HFFc6 (cell line): ENCODE data around the gene UBC. TPM values are rescaled to one million over a fixed set of nuclear protein-coding genes. Genes with fewer than 3 reads are reported as not detected.

Experiments
- DNase-seq: peaks from one replicate; pipeline ENCODE4 v3.0.0-alpha.2; 2018
- H3K27ac Mint-ChIP-seq: 2 replicates; pipeline ENCODE4 v1.8.0; 2020; ENCODE audit warnings: mild to moderate bottlenecking, mixed read lengths
- H3K27me3 Mint-ChIP-seq: 2 replicates; pipeline ENCODE4 v1.8.0; 2021; ENCODE audit warnings: mild to moderate bottlenecking, moderate library complexity, mixed read lengths; ENCODE audit not compliant: insufficient read depth
- H3K36me3 Mint-ChIP-seq: 2 replicates; pipeline ENCODE4 v1.8.0; 2021; ENCODE audit warnings: low read depth, mixed read lengths
- H3K4me1 Mint-ChIP-seq: 2 replicates; pipeline ENCODE4 v1.8.0; 2020; ENCODE audit warnings: low read depth, mixed read lengths
- H3K4me3 Mint-ChIP-seq: 2 replicates; pipeline ENCODE4 v1.8.0; 2020; ENCODE audit warnings: mild to moderate bottlenecking, moderate library complexity, mixed read lengths
- H3K9me3 Mint-ChIP-seq: 2 replicates; pipeline ENCODE4 v1.8.0; 2020; ENCODE audit warnings: mild to moderate bottlenecking, mixed read lengths
- CTCF ChIP-seq: fragments of 200-600 bp; sonication (generic); IDR thresholded peaks from 2 replicates; pipeline ENCODE4 v1.5.0; 2021; ENCODE audit warnings: antibody characterized with exemption, mild to moderate bottlenecking
- total RNA-seq, 6 experiments: library from RNA; stranded (reverse); fragmentation: NEBNext Ultra II Directional; extraction: Animal tissue kit (Norgen Biotek cat#: 25700); gene quantifications; 2 replicates in 1 of 6; 3 replicates in 5 of 6; pipeline ENCODE4 v1.2.3, GENCODE V29; 2021

UBC gene
- total RNA-seq, 6 experiments from 2014 or later = 1,112 to 1,171 (median 1,143) TPM

GRCh38 chr12:124869059-124869665, 45.3 kb downstream of the UBC start:
- H3K27me3 Mint-ChIP-seq = peaks cover 8% of the 10 kb centered on the region
- H3K36me3 Mint-ChIP-seq = no peaks in the 10 kb centered on the region
- peaks cover 12% of the 10 kb centered on the region for H3K4me1 Mint-ChIP-seq
- no peak overlapping the region for H3K27ac Mint-ChIP-seq
- no peak overlapping the region for H3K4me3 Mint-ChIP-seq
- no peaks in the 10 kb centered on the region for H3K9me3 Mint-ChIP-seq
- no peak for TF ChIP-seq CTCF
- no peak for DNase-seq

DNA sequence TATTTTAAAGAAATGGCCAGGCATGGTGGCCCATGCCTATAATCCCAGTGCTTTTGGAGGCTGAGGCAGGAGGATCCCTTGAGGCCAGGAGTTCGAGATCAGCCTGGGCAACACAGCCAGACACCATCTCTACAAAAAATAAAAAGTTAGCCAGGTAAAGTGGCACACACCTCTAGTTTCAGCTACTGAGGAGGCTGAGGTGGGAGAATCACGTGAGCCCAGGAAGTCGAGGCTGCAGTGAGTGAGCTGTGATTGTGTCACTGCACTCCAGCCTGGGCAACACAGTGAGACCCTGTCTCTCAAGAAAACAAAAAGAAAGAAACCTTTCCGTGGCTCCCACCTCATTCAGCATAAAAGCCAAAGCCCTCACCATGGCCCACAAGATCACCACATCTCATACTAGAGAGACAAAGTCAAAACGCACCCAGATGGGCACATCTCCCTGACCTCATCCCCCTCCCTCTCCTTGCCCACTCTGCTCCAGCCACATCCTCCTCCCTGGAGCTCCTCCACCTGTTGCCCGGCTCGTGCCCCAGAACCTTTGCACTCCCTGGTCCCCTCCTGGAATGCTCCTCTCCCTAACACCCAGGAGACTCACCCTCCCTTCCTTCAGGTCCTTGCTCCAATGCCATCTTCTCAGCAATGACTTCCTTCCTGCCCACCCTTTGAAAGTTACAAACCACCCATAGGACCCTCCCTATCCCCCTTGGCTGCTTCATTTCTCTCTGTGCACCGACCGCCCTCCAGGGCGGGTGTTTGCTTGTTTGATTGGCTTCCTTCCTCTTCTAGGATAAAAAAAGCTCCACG, 46.0 kb downstream of the UBC start:
- no peaks in the 10 kb centered on the region for H3K36me3 Mint-ChIP-seq
- no peak for TF ChIP-seq CTCF
- DNase-seq = no peak
- H3K27ac Mint-ChIP-seq = no peak overlapping the region
- no peaks in the 10 kb centered on the region for H3K9me3 Mint-ChIP-seq
- no peak overlapping the region for H3K4me3 Mint-ChIP-seq
- H3K4me1 Mint-ChIP-seq = peaks cover 12% of the 10 kb centered on the region
- H3K27me3 Mint-ChIP-seq = peaks cover 8% of the 10 kb centered on the region

DNA sequence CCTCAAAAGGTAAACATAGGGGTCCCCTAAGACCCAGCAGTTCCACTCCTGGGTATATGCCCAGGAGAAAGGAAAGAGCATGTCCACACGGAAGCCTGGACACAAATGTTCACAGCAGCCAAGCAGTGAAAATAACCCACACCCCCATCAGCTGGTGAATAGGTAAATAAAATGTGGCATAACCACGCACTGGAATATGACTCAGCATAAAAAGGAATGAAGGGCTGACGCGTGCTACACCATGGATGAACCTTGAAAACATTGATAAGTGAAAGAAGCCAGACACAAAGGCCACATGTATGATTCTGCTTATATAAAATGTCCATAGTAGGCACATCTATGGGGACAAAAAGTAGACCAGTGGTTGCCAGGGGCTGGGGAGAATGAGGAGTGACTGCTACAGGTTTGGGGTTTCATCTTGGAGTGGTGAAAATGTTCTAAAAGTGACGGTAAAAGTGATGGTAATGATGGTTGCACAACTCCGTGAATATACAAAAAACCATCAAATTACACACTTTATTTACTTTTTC, 47.0 kb downstream of the UBC start:
- Mint-ChIP-seq H3K4me1 (peaks cover 17% of the 10 kb centered on the region), H3K4me3 (no peak overlapping the region), H3K9me3 (no peaks in the 10 kb centered on the region), H3K27me3 (peaks cover 8% of the 10 kb centered on the region), H3K36me3 (no peaks in the 10 kb centered on the region), H3K27ac (peak overlapping the region; percentile 30; the same call in 1 of the 2 replicates)
- DNase-seq = peak; percentile 31
- no peak for TF ChIP-seq CTCF

DNA sequence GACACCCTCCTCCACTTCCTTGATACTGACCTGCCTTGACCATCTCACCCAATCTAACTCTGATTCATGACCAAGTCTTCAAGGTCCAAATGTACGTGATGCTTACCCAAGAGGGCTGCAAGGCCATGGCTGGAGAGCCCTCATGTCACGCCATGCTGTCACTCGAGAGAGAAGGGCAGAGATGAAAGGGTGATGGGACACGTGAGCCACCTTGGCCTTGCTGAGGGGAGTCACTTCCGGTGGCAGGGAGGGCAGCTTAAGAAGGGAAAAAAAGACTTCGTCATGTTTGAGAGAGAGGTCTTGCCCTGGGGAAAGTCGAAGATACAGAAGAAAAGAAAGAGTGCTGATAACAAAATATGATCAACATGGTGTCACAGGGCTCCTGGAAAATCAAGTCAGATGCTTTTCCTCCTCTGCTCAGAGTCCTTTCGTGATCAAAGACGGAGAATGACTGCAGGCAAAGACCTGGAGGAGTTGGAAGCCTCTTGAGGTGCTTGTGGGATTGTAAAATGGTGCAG, 47.5 kb downstream of the UBC start:
- Mint-ChIP-seq H3K9me3 (no peaks in the 10 kb centered on the region), H3K27ac (no peak overlapping the region), H3K4me3 (no peak overlapping the region), H3K36me3 (no peaks in the 10 kb centered on the region), H3K4me1 (peaks cover 22% of the 10 kb centered on the region), H3K27me3 (peaks cover 8% of the 10 kb centered on the region)
- DNase-seq = no peak
- TF ChIP-seq CTCF = no peak

DNA sequence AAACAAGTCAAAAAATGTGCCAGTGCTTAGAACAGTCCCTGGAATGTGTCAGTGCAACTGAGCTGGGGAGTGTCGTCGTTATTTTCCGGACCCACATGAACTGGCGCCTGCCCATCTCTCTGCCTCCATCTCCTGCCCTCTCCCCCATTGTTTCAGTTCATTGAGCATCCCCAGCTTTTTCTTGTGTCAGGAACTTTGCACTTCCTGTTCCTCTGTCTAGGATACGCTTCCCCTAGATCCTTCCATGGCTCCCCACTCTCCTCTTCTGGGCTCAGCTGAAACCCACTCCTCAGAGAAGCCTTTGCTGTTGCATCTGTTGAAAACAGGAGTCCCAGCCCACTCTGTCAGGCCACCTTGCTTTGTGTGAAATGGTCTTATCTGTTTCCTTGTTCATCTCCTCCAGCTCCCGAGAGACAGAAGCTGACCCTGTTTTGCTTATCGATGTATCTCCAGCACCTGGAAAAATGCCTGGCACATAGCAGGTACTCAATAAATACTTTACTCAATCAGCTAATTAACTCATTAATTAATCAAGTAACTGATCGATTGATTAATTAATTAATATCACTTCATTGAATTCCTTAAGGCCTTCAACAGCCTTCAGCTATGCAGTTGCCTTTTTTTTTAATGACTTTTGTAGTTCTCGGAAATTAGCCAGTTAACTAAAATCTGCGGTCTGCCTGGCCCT, 48.1 kb downstream of the UBC start:
- H3K27ac Mint-ChIP-seq = no peak overlapping the region
- DNase-seq = no peak
- no peak for TF ChIP-seq CTCF
- peaks cover 24% of the 10 kb centered on the region for H3K4me1 Mint-ChIP-seq
- no peak overlapping the region for H3K4me3 Mint-ChIP-seq
- H3K27me3 Mint-ChIP-seq = peaks cover 8% of the 10 kb centered on the region
- no peaks in the 10 kb centered on the region for H3K9me3 Mint-ChIP-seq
- no peaks in the 10 kb centered on the region for H3K36me3 Mint-ChIP-seq
